ENCODE measurements around the gene SIRPB2. TPM values are rescaled to one million over a fixed set of nuclear protein-coding genes. Genes with fewer than 3 reads are reported as not detected.

SIRPB2 gene
- total and polyA plus RNA-seq, 2 donors (not counting 3 experiments of a cell fraction or from before 2014, with no cell fraction given), result 9.5 to 19.7 TPM

DNA sequence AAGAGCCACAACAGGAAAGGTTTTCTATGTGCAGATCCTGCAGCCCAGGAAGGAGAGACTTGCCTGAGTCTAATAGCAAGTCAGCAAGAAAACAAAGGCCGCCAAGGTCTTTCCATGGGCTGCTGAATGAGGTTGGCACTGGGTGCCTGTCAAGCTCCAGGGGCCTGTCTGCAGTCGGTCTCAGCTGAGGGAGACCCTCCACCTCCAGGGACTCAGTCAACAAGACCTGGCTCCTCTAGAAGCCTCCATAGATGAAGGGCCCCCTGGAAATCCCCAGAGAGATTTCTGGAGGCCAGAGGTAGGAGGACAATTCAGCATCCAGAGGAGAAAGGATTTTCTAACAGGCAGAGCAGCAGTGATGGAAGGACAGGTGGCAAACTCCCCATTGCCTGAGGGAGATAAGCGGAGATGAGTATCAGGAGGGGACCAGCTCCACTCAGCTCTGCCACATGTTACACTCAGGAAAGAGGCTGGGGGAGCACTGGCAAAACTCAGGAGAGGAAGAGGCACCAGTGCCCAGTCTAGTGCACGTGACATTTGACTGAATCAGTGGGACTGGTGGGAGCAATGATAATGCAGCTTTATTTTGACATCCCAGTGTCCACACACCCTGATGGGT, 64.9 kb downstream of the SIRPB2 start:
- FAIRE-seq (no peak), DNase-seq (ENCODE audit: low read depth, low spot score) (no peak)
- H4K20me1 ChIP-seq (replicated peaks; ENCODE audit: control insufficient read depth, extremely low read depth, insufficient read depth, low read length), result no peaks in the 10 kb centered on the region
- no peaks in the 10 kb centered on the region for H3K36me3 ChIP-seq (ENCODE audit: control insufficient read depth in 2 of 2, extremely low read depth in 1 of 2, insufficient read depth in 2 of 2, low read length in 2 of 2)
- no peak overlapping the region for H3K4me3 ChIP-seq (replicated peaks in 1 of 3; ENCODE audit: insufficient read depth in 1 of 3, low read depth in 1 of 3, low read length in 3 of 3)
- dilution Hi-C loops (cut with MboI; ENCODE audit: extremely low pct_ligation_motif_present, low sequenced_read_pairs), result loop anchor here (25.0 kb wide), 1 partner anchor 114 kb away; no protein-coding TSS in a partner anchor
- H2AFZ ChIP-seq (ENCODE audit: low read depth, low read length), result no peak overlapping the region
- no peak overlapping the region for H3K27ac ChIP-seq (ENCODE audit: insufficient read depth, low read depth, low read length)
- no TSS peak for BruUV-seq (replicated peaks)
- no peaks in the 10 kb centered on the region for H3K9me3 ChIP-seq (replicated peaks; ENCODE audit: control insufficient read depth, insufficient read depth, low read length)
- H3K9ac ChIP-seq (replicated peaks; ENCODE audit: extremely low read depth, insufficient read depth, low read length), result no peak overlapping the region
- H3K9me1 ChIP-seq (replicated peaks; ENCODE audit: control insufficient read depth, extremely low read depth, insufficient read depth, low read length), result no peaks in the 10 kb centered on the region
- ChIA-PET CTCF (interaction anchor here (0.7 to 2.0 kb wide), 6 partner anchors 8 to 37 kb away, joined by 3 to 7 read pairs (median 5); no protein-coding TSS in a partner anchor), POLR2A (no interaction called here)
- H3K4me2 ChIP-seq (ENCODE audit: insufficient read depth, low read length), result no peak overlapping the region
- H3K27me3 ChIP-seq (ENCODE audit: control insufficient read depth in 2 of 2, insufficient read depth in 2 of 2, low read length in 2 of 2), result no peaks in the 10 kb centered on the region
- intact Hi-C loops (cut with micrococcal nuclease), result no loop called here
- no peaks in the 10 kb centered on the region for H3K79me2 ChIP-seq (ENCODE audit: control insufficient read depth, insufficient read depth, low read length)
- H3K4me1 ChIP-seq (ENCODE audit: control insufficient read depth, extremely low read depth, insufficient read depth, low read length), result no peaks in the 10 kb centered on the region
- TF ChIP-seq MYC (IDR thresholded peaks at IDR 0.05; ENCODE audit: low read depth, low read length), result no peak
- TF ChIP-seq, protein P1, sequence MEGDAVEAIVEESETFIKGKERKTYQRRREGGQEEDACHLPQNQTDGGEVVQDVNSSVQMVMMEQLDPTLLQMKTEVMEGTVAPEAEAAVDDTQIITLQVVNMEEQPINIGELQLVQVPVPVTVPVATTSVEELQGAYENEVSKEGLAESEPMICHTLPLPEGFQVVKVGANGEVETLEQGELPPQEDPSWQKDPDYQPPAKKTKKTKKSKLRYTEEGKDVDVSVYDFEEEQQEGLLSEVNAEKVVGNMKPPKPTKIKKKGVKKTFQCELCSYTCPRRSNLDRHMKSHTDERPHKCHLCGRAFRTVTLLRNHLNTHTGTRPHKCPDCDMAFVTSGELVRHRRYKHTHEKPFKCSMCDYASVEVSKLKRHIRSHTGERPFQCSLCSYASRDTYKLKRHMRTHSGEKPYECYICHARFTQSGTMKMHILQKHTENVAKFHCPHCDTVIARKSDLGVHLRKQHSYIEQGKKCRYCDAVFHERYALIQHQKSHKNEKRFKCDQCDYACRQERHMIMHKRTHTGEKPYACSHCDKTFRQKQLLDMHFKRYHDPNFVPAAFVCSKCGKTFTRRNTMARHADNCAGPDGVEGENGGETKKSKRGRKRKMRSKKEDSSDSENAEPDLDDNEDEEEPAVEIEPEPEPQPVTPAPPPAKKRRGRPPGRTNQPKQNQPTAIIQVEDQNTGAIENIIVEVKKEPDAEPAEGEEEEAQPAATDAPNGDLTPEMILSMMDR (IDR thresholded peaks at IDR 0.05; ENCODE audit: extremely low read depth in 1 of 2, insufficient read depth in 1 of 2, low read depth in 1 of 2, low read length in 2 of 2), result no peak
- no peak for TF ChIP-seq GATA2 (IDR thresholded peaks at IDR 0.05; ENCODE audit: insufficient read depth, insufficient read length, low read depth, low read length)
- TF ChIP-seq POLR2AphosphoS5 (IDR thresholded peaks at IDR 0.05; ENCODE audit: insufficient read depth, low read depth, low read length), result no peak
- no peak for TF ChIP-seq EZH2 (IDR thresholded peaks at IDR 0.05; ENCODE audit: borderline replicate concordance, low read depth, low read length, severe bottlenecking)
- TF ChIP-seq MAX (IDR thresholded peaks at IDR 0.05; ENCODE audit: insufficient read depth, insufficient read length), result no peak

Small RNA genes lying within 50 kb of the gene (small RNA-seq; reads per million reads assigned to genes)
- gene RNU6-917P (ENCODE audit: insufficient read depth, insufficient read length, low read depth, low replicate concordance), result not detected

Other genes with a start within 250 kb of the SIRPB2 start
- 5.1 and 5.5 TPM in 2 replicates for gene SNPH, start 225.1 kb downstream of the SIRPB2 start, total RNA-seq
- 2.3 TPM in 2 replicates for gene SNPH, start 225.1 kb downstream of the SIRPB2 start, polyA plus RNA-seq
- 5.5 and 9.0 TPM in 2 replicates for gene SDCBP2, start 162.3 kb downstream of the SIRPB2 start, total RNA-seq
- 5.8 and 6.9 TPM in 2 replicates for gene SDCBP2, start 162.3 kb downstream of the SIRPB2 start, polyA plus RNA-seq
- gene FKBP1A, start 98.4 kb downstream of the SIRPB2 start, total RNA-seq, result 968 and 982 TPM in 2 replicates
- gene FKBP1A, start 98.4 kb downstream of the SIRPB2 start, polyA plus RNA-seq, result 1,861 and 1,972 TPM in 2 replicates
- gene NSFL1C, start 24.6 kb downstream of the SIRPB2 start, total RNA-seq, result 95.7 and 107 TPM in 2 replicates
- 26.0 and 27.3 TPM in 2 replicates for gene NSFL1C, start 24.6 kb downstream of the SIRPB2 start, polyA plus RNA-seq
- gene SIRPD, start 66.3 kb upstream of the SIRPB2 start, total RNA-seq, result not detected in 2 replicates
- gene SIRPD, start 66.3 kb upstream of the SIRPB2 start, polyA plus RNA-seq, result not detected in 2 replicates
- gene SIRPB1, start 128.6 kb upstream of the SIRPB2 start, total RNA-seq, result 6.5 and 9.5 TPM in 2 replicates
- 0.10 and 0.18 TPM in 2 replicates for gene SIRPB1, start 128.6 kb upstream of the SIRPB2 start, polyA plus RNA-seq
- gene SIRPG, start 166.4 kb upstream of the SIRPB2 start, total RNA-seq, result not detected in 2 replicates
- not detected in 2 replicates for gene SIRPG, start 166.4 kb upstream of the SIRPB2 start, polyA plus RNA-seq

Data from endothelial cell of umbilical vein (primary cell).